ENCODE results near the gene CEP85L. TPM values are rescaled to one million over a fixed set of nuclear protein-coding genes. Genes with fewer than 3 reads are reported as not detected.

CEP85L gene
- total and polyA plus RNA-seq, 2 of the 4 experiments (the other 2 are of a cell fraction): 2.3 to 25.6 TPM

- Histone ChIP-seq H2AK5ac (ENCODE audit: low read depth, low read length) (no peak overlapping the region), H3K4me1 (ENCODE audit: control insufficient read depth, insufficient read depth, low read length) (peaks cover 5% of the 10 kb centered on the region), H4K20me1 (ENCODE audit: insufficient read depth, low read length) (no peaks in the 10 kb centered on the region; the same call in 1 of the 2 replicates), H3K36me3 (ENCODE audit: control insufficient read depth, insufficient read depth, low read length) (peaks cover 2% of the 10 kb centered on the region; the same call in 1 of the 2 replicates), H3K18ac (ENCODE audit: low read depth, low read length) (no peak overlapping the region), H4K5ac (ENCODE audit: low read depth, low read length) (no peak overlapping the region), H3K4me2 (ENCODE audit: low read depth, low read length) (no peak overlapping the region), H2BK5ac (ENCODE audit: low read depth, low read length, poor library complexity, severe bottlenecking) (no peak overlapping the region), H2BK20ac (ENCODE audit: low read depth, low read length) (no peak overlapping the region), H3K23ac (ENCODE audit: low read depth, low read length) (no peak overlapping the region), H2AFZ (replicated peaks; ENCODE audit: low read length, poor library complexity) (no peak overlapping the region), H3K9ac (ENCODE audit: low read depth, low read length) (no peak overlapping the region), H3K4me3 (ENCODE audit: insufficient read depth, low read depth, low read length) (no peak overlapping the region), H3K79me1 (ENCODE audit: low read depth in 1 of 2, low read length in 2 of 2) (peaks cover 11 to 26% of the 10 kb centered on the region in 2 experiments), H3K56ac (ENCODE audit: extremely low read depth, insufficient read depth, low read length) (no peak overlapping the region), H2AK9ac (replicated peaks; ENCODE audit: low read depth, low read length, poor library complexity) (no peak overlapping the region), H4K8ac (ENCODE audit: low read depth in 2 of 2, low read length in 2 of 2) (no peak overlapping the region), H4K91ac (ENCODE audit: insufficient read depth, low read depth, low read length) (no peak overlapping the region), H3K4ac (ENCODE audit: low read depth, low read length) (no peak overlapping the region), H2BK15ac (ENCODE audit: low read depth, low read length) (no peak overlapping the region), H3K9me3 (ENCODE audit: control insufficient read depth, insufficient read depth, low read length) (no peaks in the 10 kb centered on the region), H3K9me1 (ENCODE audit: insufficient read depth, low read length) (peaks cover 6% of the 10 kb centered on the region; the same call in 1 of the 2 replicates), H3K14ac (replicated peaks; ENCODE audit: low read depth, low read length) (no peak overlapping the region), H2BK120ac (ENCODE audit: low read depth, low read length) (no peak overlapping the region), H3K27me3 (ENCODE audit: control insufficient read depth, insufficient read depth, low read length) (no peaks in the 10 kb centered on the region), H3K27ac (ENCODE audit: insufficient read depth, low read length) (no peak overlapping the region)
- no TSS peak for BruUV-seq (replicated peaks)
- TF ChIP-seq CTCF (conservative IDR thresholded peaks at IDR 0.05; ENCODE audit: low read depth, low read length) (no peak), NFE2L2 (IDR thresholded peaks at IDR 0.05; ENCODE audit: low read depth, low read length) (no peak), CEBPB (IDR thresholded peaks at IDR 0.05; ENCODE audit: low read depth, low read length) (no peak), MAZ (IDR thresholded peaks at IDR 0.05; ENCODE audit: borderline replicate concordance, low read depth, low read length) (no peak), BHLHE40 (IDR thresholded peaks at IDR 0.05; ENCODE audit: low read depth, low read length) (no peak), RFX5 (IDR thresholded peaks at IDR 0.05; ENCODE audit: low read depth, low read length) (no peak), CHD1 (IDR thresholded peaks at IDR 0.05; ENCODE audit: low read depth, low read length) (no peak), FOS (IDR thresholded peaks at IDR 0.05; ENCODE audit: low read depth, low read length) (no peak), RCOR1 (IDR thresholded peaks at IDR 0.05; ENCODE audit: insufficient replicate concordance, low read length) (no peak)
- ChIA-PET POLR2A (ENCODE audit: unreplicated experiment) (no interaction called here), CTCF (no interaction called here)
- DNase-seq: no peak
- dilution Hi-C loops (cut with HindIII; ENCODE audit: low sequenced_read_pairs, unreplicated experiment): no loop called here
- no peak for ATAC-seq (ENCODE audit: low read depth)
- WGBS, 2 experiments (ENCODE audit: extremely low coverage in 2 of 2, insufficient read length in 1 of 2): 17% methylated on average over 1 of the region's 6 CpGs; no CpG with 5 or more reads in 1 of the 2 experiments
- in situ Hi-C loops (cut with MboI; ENCODE audit: low sequenced_read_pairs): no loop called here
- intact Hi-C loops (cut with micrococcal nuclease): loop anchor here (10.0 kb wide), 3 partner anchors 56 to 336 kb away; partner anchors contain the start of gene ASF1A
Measured at GRCh38 chr6:118558464-118559217, 92.8 kb downstream of the CEP85L start.
